GM12891 (cell line): Measurements from ENCODE around the gene LTBP2.

Experiments used
- POLR2A ChIP-seq: IDR thresholded peaks from 2 replicates; pipeline ENCODE4 v1.6.1; 2011; ENCODE audit warnings: low read depth, low read length, control low read depth
- POLR2AphosphoS5 ChIP-seq: IDR thresholded peaks from 2 replicates; pipeline ENCODE4 v1.6.1; 2011; ENCODE audit warnings: low read depth, low read length, control low read depth
- TAF1 ChIP-seq: IDR thresholded peaks from 2 replicates; pipeline ENCODE4 v1.6.1; 2011; ENCODE audit warnings: low read depth, low read length, control low read depth

GRCh38 chr14:74610199-74610865, 1.7 kb downstream of the LTBP2 start:
- no peak for TF ChIP-seq POLR2A
- no peak for TF ChIP-seq TAF1
- TF ChIP-seq POLR2AphosphoS5, result no peak
